B cell (primary cell): ENCODE results near the gene FBXO11.

Source experiments
- EZH2 ChIP-seq: IDR thresholded peaks from 2 replicates; pipeline ENCODE4 v1.6.1; 2012; ENCODE audit warnings: borderline replicate concordance, low read depth, mild to moderate bottlenecking, moderate library complexity, low read length; ENCODE audit not compliant: insufficient read depth, poor library complexity, severe bottlenecking
- TF ChIP-seq, protein P1 (sequence below): fragments of 200-600 bp; IDR thresholded peaks from one replicate; pipeline ENCODE4 v1.8.0; 2022; ENCODE audit warnings: antibody characterized with exemption, mild to moderate bottlenecking

GRCh38 chr2:47893771-47894170, 12.5 kb downstream of the FBXO11 start:
- TF ChIP-seq, protein P1, sequence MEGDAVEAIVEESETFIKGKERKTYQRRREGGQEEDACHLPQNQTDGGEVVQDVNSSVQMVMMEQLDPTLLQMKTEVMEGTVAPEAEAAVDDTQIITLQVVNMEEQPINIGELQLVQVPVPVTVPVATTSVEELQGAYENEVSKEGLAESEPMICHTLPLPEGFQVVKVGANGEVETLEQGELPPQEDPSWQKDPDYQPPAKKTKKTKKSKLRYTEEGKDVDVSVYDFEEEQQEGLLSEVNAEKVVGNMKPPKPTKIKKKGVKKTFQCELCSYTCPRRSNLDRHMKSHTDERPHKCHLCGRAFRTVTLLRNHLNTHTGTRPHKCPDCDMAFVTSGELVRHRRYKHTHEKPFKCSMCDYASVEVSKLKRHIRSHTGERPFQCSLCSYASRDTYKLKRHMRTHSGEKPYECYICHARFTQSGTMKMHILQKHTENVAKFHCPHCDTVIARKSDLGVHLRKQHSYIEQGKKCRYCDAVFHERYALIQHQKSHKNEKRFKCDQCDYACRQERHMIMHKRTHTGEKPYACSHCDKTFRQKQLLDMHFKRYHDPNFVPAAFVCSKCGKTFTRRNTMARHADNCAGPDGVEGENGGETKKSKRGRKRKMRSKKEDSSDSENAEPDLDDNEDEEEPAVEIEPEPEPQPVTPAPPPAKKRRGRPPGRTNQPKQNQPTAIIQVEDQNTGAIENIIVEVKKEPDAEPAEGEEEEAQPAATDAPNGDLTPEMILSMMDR, result no peak
- TF ChIP-seq EZH2, result no peak
